GM18526 (cell line): Measurements from ENCODE around the gene FAM78A.

Experiments used
- POLR2A ChIP-seq: IDR thresholded peaks from 3 replicates; pipeline ENCODE4 v1.6.1; 2011; ENCODE audit not compliant: insufficient read length; ENCODE audit errors: extremely low read depth

Gene FAM78A

DNA sequence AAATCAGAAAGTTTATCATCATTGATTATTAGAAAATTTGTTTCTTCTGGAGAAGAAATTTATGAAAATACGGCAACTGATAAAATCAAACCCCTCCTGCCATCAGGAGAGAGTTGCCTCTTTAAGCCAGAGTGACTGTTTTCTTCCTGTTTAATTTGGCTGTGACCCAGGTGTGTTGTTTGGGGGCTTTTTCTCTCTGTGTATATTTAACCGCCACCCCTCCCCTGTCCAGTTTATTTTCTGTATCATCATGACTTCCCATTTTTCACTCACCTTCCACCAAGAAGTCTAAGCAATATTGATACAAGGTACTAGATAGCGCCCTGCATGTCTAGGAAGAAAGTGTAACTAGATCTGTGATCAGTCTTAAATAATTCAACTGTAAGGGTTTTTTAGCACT, 50.1 kb downstream of the FAM78A start:
- no peak for TF ChIP-seq POLR2A

DNA sequence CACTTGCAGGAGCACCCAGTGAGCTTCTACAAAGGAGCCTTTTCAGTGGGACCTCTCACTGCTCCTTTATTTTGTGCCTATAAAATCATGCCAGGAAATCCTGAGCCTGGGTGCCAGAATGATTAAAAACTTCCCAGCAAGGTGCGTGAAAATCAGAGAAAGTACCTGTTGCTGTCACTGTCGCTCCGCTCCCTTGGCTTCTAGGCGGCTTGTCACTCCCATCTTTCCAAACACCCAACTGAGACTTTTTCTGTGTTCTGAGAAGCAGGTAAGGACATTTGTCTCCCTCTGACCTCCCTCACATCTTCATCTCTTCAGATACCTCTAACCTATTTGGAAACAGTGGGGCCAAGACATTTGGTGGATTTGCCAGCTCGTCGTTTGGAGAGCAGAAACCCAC, 53.9 kb downstream of the FAM78A start:
- TF ChIP-seq POLR2A, result no peak

DNA sequence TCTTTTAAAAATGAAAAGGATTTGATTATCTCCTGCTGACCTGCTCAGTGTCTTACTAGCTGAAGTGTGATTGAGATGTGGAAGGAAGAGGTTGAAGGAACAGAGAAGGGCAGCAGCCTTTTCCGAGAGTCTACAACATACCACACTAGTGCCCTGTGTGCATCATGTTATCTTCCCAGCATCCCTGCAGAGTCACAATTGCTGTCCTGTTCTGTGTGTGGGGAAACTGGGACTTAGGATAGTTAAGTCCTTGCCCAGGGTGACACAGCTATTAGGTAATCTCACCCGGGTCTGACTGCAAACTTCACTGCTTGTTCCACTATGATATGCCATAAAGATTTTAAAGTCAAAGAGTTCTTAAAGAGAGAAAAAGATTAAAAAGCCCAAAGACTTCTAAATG, 55.8 kb downstream of the FAM78A start:
- TF ChIP-seq POLR2A, result no peak

DNA sequence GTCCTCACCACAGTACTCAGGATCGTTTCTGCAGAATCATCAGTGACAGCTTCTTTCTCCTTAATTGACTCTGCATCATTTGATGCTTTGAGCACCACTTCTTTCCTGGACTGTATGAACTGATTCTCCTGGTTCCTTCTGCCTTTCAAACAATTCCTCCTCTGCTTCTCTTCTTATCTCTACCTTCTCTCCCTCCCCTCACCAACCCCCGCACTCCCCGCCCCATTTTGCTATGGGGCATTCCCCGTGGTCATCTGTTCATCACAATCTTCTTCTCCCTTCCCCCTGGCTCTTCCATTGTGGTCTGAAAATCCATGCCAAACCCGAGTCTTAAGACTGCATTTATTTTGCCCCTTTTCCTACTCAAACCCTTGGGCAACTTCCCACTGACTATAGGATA, 57.9 kb downstream of the FAM78A start:
- no peak for TF ChIP-seq POLR2A

DNA sequence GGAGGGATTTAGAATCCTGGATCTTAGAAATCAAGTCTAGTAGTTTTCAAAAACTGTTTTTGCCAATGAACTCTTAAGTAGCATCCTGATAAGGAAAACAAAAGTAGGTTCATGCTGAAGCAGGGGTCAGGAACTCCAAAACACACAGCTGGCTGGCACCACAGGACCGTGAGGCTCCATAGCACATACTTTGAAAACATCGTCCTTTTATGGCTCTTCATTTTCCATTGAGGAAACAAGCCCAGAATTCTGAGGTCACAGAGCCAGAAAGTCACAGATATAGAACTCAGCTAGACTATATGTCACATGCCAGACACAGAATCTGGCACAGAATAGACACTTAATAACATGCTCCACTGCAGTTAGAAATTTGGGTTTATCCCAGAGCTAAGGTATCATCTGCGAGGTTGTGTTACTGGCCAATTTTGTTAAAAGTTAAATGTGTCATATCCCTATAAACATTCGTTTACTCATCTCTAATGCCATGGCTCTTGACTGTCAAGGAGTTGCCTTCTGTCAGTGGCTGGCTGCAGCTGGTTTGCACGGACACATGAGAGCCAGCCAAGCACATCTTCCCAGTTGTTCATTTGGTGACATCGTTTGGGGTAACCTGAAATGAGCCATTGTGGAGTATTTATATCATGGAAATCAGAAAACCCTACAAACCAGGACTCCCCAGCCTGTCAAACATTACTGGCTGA, 58.8 kb downstream of the FAM78A start:
- TF ChIP-seq POLR2A, result no peak

DNA sequence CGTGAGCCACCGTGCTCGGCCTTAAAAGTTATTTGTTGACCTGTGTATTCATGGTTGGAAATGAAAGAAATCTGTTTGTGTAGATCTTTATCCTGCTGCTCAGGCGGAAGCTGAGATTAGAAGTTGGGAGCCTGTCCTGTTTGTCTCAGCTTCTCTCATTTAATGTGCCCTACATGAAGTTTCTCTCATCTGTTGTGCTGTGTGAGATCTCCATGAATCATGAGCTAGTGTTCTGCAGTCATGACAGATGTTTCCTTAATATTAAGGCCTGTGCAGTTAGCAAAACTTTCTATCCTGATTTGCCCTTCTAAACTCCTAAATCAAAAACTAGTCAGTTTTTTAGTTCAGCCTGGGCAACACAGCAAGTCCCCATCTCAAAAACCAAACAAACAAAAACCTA, 59.5 kb downstream of the FAM78A start:
- TF ChIP-seq POLR2A, result no peak

DNA sequence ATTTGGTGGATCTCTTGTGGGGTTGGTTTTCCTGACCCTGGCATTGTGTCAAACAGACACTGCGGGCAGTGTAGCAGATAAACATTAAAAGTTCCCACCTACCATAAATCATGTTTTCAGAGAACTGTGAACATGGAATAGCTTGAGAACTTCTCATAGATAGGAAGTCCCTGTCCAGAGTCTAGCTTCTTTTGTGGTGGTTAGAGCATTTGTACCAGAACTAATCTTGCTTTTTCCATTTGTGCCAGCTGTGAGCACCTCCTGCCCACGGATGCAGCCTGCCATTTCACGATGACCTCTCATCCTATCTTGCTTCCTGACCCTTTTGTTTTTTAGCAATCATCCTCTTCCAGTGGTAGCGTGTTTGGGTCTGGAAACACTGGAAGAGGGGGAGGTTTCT, 61.4 kb downstream of the FAM78A start:
- no peak for TF ChIP-seq POLR2A

DNA sequence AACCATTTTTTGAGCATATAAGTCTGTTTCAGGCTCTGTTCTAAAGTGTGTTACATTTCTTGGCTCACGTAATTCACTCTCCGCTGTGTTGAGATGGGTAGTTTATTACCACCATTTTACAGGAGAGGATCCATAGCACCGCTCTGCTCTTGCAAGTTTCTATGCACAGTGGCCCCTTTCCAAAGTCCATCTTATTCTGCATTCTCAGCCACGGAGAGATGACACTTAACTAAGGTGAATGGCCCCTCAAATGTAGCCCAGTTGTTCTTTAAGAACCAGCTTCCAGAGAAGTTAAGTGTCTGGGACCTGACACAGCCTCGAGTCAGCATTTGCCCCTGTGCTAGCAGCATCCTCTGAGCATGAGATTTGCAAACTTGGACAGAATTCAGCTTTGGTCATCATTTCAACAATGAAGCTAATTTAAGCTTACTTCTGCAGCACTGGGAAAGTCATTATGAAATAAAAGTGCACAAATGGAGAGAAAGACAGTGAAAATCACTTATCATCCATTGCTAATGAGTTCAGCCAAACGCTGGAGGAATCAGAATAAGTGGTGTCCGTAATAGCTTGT, 61.9 kb downstream of the FAM78A start:
- no peak for TF ChIP-seq POLR2A
